Measurements from ENCODE around the gene PRDM8.

PRDM8 gene

GRCh38 chr4:80155316-80155982 lies 41.9 kb upstream of the PRDM8 start:
- no peak for DNase-seq (ENCODE audit: low read depth)
- no peak overlapping the region for H3K4me3 ChIP-seq (ENCODE audit: low read depth, low read length)
- TF ChIP-seq MYC (IDR thresholded peaks at IDR 0.05; ENCODE audit: low read depth, low read length) = no peak
- TF ChIP-seq POLR2A (IDR thresholded peaks at IDR 0.05; ENCODE audit: extremely low read depth, insufficient read length) = no peak
- TF ChIP-seq, protein P1, sequence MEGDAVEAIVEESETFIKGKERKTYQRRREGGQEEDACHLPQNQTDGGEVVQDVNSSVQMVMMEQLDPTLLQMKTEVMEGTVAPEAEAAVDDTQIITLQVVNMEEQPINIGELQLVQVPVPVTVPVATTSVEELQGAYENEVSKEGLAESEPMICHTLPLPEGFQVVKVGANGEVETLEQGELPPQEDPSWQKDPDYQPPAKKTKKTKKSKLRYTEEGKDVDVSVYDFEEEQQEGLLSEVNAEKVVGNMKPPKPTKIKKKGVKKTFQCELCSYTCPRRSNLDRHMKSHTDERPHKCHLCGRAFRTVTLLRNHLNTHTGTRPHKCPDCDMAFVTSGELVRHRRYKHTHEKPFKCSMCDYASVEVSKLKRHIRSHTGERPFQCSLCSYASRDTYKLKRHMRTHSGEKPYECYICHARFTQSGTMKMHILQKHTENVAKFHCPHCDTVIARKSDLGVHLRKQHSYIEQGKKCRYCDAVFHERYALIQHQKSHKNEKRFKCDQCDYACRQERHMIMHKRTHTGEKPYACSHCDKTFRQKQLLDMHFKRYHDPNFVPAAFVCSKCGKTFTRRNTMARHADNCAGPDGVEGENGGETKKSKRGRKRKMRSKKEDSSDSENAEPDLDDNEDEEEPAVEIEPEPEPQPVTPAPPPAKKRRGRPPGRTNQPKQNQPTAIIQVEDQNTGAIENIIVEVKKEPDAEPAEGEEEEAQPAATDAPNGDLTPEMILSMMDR (IDR thresholded peaks at IDR 0.05; ENCODE audit: low read depth, low read length) = no peak

DNA sequence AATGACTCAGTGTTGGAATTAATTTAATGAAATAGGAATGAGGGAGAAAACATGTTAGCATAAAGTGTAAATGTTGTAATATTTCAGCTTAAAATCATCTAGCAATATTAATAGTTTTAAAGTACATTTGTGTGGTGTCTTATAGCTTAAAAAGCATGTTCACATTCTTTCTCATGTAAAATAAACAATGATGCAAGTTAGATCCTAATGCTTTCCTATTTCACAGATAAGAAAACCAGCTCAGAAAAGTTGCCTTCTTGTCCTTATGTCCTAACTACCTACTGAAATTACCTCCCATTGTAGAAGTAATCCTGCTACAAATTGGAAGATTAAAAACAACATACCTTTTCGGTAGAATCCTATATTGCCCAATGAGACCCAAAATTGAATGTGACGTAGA lies 40.9 kb upstream of the PRDM8 start:
- DNase-seq (ENCODE audit: low read depth) = no peak
- no peak overlapping the region for H3K4me3 ChIP-seq (ENCODE audit: low read depth, low read length)
- TF ChIP-seq MYC (IDR thresholded peaks at IDR 0.05; ENCODE audit: low read depth, low read length) = no peak
- TF ChIP-seq, protein P2, sequence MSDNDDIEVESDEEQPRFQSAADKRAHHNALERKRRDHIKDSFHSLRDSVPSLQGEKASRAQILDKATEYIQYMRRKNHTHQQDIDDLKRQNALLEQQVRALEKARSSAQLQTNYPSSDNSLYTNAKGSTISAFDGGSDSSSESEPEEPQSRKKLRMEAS (IDR thresholded peaks at IDR 0.05; ENCODE audit: low read depth, low read length) = no peak

DNA sequence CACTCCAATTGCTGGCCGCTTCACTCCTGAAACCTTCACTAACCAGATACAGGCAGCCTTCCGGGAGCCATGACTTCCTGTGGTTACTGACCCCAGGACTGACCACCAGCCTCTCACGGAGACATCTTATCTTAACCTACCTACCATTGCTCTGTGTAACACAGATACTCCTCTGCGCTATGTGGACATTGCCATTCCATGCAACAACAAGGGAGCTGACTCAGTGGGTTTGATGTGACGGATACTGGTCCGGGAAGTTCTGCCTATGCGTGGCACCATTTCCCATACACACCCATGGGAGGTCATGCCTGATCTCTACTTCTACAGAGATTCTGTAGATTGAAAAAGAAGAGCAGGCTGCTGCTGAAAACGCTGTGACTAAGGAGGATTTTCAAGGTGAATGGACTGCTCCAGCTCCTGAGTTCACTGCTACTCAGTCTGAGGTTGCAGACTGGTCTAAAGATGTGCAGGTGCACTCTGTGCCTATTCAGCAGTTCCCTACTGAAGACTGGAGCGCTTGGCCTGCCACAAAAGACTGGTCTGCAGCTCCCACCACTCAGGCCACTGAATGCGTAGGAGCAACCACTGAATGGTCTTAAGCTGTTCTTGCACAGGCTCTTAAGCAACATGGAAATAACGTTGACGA lies 35.8 kb upstream of the PRDM8 start:
- H3K4me3 ChIP-seq (ENCODE audit: low read depth, low read length) = no peak overlapping the region
- no peak for TF ChIP-seq POLR2A (IDR thresholded peaks at IDR 0.05; ENCODE audit: extremely low read depth, insufficient read length)
- TF ChIP-seq, protein P1 (IDR thresholded peaks at IDR 0.05; ENCODE audit: low read depth, low read length) = no peak
- no peak for TF ChIP-seq MYC (IDR thresholded peaks at IDR 0.05; ENCODE audit: low read depth, low read length)
- TF ChIP-seq, protein P2 (IDR thresholded peaks at IDR 0.05; ENCODE audit: low read depth, low read length) = no peak
- no peak for DNase-seq (ENCODE audit: low read depth)

GRCh38 chr4:80162418-80162817 lies 34.9 kb upstream of the PRDM8 start:
- H3K4me3 ChIP-seq (ENCODE audit: low read depth, low read length) = no peak overlapping the region
- TF ChIP-seq MYC (IDR thresholded peaks at IDR 0.05; ENCODE audit: low read depth, low read length) (no peak), POLR2A (IDR thresholded peaks at IDR 0.05; ENCODE audit: extremely low read depth, insufficient read length) (no peak)
- TF ChIP-seq, protein P1 (IDR thresholded peaks at IDR 0.05; ENCODE audit: low read depth, low read length) = no peak
- TF ChIP-seq, protein P2 (IDR thresholded peaks at IDR 0.05; ENCODE audit: low read depth, low read length) = no peak
- no peak for DNase-seq (ENCODE audit: low read depth)

- DNase-seq (ENCODE audit: low read depth) = no peak
- TF ChIP-seq, protein P2 (IDR thresholded peaks at IDR 0.05; ENCODE audit: low read depth, low read length) = no peak
- TF ChIP-seq POLR2A (IDR thresholded peaks at IDR 0.05; ENCODE audit: extremely low read depth, insufficient read length) (no peak), MYC (IDR thresholded peaks at IDR 0.05; ENCODE audit: low read depth, low read length) (no peak)
- TF ChIP-seq, protein P1 (IDR thresholded peaks at IDR 0.05; ENCODE audit: low read depth, low read length) = no peak
- H3K4me3 ChIP-seq (ENCODE audit: low read depth, low read length) = no peak overlapping the region
Measured at GRCh38 chr4:80165855-80166254, 31.4 kb upstream of the PRDM8 start.

GRCh38 chr4:80171251-80171650 lies 26.1 kb upstream of the PRDM8 start:
- TF ChIP-seq, protein P2 (IDR thresholded peaks at IDR 0.05; ENCODE audit: low read depth, low read length) = no peak
- TF ChIP-seq, protein P1 (IDR thresholded peaks at IDR 0.05; ENCODE audit: low read depth, low read length) = no peak
- TF ChIP-seq MYC (IDR thresholded peaks at IDR 0.05; ENCODE audit: low read depth, low read length) (no peak), POLR2A (IDR thresholded peaks at IDR 0.05; ENCODE audit: extremely low read depth, insufficient read length) (no peak)
- no peak for DNase-seq (ENCODE audit: low read depth)

More at GRCh38 chr4:80171251-80171650, 26.1 kb upstream of the PRDM8 start:
- H3K4me3 ChIP-seq (ENCODE audit: low read depth, low read length) = no peak overlapping the region

Measured in NB4 (cell line).